Stimulated activated CD8-positive, alpha-beta memory T cell treated with anti-CD3 and anti-CD28 coated beads, Interleukin-2, amount 100 ng/mL, for 48 hours (primary cell): Measurements from ENCODE around the gene ENO2.

Experiments
- DNase-seq, 2 donors: peaks; one replicate each; pipeline ENCODE4 v3.0.0-alpha.2; 2020; ENCODE audit warnings: low read depth in 2 of 2

ENO2 gene

DNA sequence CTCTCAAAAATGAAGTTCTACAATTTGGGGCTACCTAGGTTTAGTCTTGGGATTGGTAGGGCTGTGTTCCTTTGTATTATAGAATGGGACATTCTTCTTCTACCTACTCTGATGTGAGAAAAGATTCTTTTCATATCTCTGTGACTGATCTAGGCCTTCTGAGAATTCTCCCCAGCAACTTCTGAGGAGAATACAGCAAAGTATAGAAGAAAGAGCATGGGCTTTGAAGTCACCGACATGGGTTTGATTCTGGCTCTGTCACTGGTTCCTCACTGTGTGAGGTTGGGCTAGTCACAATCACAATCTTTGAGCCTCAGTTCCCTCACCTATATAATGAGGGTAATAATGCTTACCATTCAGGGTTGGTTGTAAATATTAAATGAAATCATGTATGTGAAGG, 18.4 kb downstream of the ENO2 start:
- no peak for DNase-seq

DNA sequence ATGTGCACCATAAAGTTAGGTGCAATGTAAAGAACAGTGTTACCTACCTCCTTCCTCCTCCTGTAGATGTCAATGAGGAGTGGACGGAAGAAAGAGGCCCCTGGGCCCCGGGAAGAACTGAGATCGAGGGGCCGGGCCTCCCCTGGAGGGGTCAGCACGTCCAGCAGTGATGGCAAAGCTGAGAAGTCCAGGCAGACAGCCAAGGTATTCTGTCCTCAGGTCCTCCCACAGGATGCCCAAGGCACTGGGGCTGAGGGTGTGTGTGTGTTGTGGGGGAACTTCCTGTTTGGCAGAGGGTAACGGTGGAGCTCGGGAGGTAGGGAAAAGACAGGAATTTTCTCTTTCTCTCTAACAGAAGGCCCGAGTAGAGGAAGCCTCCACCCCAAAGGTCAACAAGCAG, 19.7 kb downstream of the ENO2 start:
- no peak for DNase-seq

DNA sequence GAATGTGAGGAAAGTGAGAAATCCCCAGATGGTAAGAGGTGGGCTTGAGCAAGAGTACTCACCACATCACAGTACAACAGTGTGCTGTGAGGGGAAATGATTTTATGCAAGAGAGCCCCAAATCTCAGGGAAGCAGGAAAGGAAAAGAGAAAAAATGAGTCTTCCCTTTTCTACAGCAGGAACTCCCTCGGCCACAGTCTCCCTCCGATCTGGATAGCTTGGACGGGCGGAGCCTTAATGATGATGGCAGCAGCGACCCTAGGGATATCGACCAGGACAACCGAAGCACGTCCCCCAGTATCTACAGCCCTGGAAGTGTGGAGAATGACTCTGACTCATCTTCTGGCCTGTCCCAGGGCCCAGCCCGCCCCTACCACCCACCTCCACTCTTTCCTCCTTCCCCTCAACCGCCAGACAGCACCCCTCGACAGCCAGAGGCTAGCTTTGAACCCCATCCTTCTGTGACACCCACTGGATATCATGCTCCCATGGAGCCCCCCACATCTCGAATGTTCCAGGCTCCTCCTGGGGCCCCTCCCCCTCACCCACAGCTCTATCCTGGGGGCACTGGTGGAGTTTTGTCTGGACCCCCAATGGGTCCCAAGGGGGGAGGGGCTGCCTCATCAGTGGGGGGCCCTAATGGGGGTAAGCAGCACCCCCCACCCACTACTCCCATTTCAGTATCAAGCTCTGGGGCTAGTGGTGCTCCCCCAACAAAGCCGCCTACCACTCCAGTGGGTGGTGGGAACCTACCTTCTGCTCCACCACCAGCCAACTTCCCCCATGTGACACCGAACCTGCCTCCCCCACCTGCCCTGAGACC, 21.2 kb downstream of the ENO2 start:
- DNase-seq: no peak

DNA sequence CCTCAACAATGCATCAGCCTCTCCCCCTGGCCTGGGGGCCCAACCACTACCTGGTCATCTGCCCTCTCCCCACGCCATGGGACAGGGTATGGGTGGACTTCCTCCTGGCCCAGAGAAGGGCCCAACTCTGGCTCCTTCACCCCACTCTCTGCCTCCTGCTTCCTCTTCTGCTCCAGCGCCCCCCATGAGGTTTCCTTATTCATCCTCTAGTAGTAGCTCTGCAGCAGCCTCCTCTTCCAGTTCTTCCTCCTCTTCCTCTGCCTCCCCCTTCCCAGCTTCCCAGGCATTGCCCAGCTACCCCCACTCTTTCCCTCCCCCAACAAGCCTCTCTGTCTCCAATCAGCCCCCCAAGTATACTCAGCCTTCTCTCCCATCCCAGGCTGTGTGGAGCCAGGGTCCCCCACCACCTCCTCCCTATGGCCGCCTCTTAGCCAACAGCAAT, 21.8 kb downstream of the ENO2 start:
- no peak for DNase-seq

DNA sequence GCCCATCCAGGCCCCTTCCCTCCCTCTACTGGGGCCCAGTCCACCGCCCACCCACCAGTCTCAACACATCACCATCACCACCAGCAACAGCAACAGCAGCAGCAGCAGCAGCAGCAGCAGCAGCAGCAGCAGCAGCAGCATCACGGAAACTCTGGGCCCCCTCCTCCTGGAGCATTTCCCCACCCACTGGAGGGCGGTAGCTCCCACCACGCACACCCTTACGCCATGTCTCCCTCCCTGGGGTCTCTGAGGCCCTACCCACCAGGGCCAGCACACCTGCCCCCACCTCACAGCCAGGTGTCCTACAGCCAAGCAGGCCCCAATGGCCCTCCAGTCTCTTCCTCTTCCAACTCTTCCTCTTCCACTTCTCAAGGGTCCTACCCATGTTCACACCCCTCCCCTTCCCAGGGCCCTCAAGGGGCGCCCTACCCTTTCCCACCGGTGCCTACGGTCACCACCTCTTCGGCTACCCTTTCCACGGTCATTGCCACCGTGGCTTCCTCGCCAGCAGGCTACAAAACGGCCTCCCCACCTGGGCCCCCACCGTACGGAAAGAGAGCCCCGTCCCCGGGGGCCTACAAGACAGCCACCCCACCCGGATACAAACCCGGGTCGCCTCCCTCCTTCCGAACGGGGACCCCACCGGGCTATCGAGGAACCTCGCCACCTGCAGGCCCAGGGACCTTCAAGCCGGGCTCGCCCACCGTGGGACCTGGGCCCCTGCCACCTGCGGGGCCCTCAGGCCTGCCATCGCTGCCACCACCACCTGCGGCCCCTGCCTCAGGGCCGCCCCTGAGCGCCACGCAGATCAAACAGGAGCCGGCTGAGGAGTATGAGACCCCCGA, 22.5 kb downstream of the ENO2 start:
- no peak for DNase-seq

DNA sequence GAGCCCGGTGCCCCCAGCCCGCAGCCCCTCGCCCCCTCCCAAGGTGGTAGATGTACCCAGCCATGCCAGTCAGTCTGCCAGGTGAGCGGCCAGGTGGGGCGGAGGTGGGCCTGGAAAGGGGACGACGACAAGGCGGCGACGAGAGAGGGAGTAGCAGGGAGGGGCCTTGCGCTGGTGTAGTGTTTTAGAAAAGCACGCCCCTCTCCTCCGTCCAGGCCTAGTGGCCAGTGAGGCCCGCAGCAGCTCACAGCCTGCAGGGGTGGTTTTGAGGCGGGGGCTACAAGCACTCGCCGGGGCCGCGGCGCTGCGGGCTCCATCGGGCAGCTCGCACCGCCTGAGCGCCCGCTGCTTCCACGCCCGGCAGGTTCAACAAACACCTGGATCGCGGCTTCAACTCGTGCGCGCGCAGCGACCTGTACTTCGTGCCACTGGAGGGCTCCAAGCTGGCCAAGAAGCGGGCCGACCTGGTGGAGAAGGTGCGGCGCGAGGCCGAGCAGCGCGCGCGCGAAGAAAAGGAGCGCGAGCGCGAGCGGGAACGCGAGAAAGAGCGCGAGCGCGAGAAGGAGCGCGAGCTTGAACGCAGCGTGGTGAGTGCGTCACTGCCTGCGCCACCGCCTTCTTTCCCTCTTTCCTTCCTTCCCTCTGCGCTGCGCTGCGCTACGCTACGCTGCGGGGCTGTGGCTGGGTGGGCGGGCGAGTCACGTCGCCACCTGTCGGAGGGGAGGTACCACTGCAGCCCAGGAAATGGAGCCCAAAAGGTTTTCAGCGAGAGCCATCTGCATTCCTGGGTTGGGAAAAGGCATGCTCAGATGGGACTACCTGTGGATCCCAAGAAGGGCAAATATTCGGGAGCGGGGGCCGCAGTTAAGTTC, 23.3 kb downstream of the ENO2 start:
- DNase-seq: peak; percentile 87 to 88

DNA sequence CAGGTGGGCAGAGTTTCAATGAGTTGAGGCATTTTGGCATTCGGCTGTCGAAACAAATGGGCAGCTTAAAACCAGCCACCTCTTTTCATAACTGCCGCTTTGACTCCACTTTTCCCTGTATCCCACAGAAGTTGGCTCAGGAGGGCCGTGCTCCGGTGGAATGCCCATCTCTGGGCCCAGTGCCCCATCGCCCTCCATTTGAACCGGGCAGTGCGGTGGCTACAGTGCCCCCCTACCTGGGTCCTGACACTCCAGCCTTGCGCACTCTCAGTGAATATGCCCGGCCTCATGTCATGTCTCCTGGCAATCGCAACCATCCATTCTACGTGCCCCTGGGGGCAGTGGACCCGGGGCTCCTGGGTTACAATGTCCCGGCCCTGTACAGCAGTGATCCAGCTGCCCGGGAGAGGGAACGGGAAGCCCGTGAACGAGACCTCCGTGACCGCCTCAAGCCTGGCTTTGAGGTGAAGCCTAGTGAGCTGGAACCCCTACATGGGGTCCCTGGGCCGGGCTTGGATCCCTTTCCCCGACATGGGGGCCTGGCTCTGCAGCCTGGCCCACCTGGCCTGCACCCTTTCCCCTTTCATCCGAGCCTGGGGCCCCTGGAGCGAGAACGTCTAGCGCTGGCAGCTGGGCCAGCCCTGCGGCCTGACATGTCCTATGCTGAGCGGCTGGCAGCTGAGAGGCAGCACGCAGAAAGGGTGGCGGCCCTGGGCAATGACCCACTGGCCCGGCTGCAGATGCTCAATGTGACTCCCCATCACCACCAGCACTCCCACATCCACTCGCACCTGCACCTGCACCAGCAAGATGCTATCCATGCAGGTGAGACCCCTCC, 24.2 kb downstream of the ENO2 start:
- no peak for DNase-seq

DNA sequence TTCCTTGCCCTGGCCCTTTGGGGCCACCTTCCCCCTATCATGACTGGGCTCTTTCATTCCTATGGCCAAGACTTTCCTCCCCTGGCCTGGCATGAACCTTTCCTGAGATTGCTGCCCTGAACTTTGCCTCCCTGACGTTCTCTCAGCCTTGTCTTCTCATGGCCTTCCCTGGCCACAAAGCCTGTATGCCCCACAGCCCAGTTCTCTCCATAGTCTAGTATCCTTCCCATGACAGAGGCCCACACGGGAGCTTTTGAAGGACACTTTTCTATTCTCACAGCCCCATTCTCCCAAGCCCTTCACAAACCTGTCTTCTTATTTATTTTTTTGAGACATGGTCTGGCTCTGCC, 24.8 kb downstream of the ENO2 start:
- no peak for DNase-seq

DNA sequence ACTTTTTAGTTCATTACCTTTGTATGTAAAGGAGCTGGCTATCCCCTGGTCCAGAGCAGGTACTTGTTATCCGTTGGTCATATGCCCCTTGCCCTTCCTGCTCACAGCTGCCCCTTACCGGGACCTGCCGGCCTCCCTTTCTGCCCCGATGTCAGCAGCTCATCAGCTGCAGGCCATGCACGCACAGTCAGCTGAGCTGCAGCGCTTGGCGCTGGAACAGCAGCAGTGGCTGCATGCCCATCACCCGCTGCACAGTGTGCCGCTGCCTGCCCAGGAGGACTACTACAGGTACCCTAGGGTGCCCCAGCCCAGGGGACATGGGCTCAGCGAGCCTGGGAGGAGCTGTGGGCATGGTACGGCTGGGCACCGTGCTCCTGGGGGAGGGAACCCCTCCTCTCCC, 26.9 kb downstream of the ENO2 start:
- DNase-seq: no peak

DNA sequence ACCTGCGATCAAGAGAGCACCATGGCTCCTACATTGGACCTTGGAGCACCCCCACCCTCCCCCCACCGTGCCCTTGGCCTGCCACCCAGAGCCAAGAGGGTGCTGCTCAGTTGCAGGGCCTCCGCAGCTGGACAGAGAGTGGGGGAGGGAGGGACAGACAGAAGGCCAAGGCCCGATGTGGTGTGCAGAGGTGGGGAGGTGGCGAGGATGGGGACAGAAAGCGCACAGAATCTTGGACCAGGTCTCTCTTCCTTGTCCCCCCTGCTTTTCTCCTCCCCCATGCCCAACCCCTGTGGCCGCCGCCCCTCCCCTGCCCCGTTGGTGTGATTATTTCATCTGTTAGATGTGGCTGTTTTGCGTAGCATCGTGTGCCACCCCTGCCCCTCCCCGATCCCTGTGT, 27.4 kb downstream of the ENO2 start:
- no peak for DNase-seq

DNA sequence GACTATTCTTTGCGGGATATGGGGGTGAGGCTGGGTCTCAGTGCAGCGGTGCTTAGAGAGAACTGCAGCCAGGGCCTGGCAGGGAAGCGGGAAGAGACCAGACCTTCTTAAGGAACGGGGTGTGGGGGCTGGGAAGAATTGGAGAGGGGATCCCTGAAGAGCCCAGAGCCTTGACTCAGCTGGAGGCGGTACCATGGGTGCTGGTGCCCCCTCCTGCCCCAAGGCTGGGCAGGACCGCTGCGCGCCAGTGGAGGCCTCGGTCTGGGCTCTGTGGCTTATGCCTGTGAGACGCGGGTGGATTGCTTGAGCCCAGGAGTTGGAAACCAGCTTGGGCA, 27.9 kb downstream of the ENO2 start:
- no peak for DNase-seq

DNA sequence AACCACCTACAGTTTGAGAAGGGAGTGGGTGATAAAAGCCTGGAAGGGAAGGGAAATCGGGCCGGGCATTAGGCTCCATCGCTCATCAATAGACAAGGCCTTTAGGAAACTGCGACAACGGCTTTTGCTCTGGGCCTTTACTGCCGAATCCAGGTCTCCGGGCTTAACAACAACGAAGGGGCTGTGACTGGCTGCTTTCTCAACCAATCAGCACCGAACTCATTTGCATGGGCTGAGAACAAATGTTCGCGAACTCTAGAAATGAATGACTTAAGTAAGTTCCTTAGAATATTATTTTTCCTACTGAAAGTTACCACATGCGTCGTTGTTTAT, 29.0 kb downstream of the ENO2 start:
- peak in 1 of 2 donors; percentile 53 for DNase-seq

DNA sequence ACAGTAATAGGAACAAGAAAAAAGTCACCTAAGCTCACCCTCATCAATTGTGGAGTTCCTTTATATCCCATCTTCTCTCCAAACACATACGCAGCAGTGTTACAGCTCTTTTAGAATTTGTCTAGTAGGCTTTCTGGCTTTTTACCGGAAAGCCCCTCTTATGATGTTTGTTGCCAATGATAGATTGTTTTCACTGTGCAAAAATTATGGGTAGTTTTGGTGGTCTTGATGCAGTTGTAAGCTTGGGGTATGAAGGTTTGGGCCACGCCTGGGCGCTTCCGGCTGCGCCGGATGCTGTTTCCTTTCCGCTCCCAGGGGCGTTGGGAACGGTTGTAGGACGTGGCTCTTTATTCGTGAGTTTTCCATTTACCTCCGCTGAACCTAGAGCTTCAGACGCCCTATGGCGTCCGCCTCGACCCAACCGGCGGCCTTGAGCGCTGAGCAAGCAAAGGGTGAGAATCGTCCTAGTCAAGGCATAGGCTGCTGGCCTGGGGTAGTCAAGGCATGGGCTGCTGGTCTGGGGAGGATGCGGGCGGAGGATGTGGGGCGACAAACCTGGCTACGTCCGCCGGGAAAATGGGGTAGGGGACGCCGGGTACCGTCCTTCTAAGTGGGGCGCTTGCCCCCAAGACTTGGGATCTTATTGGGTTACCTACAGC, 29.5 kb downstream of the ENO2 start, which contains the start of the genes C12orf57 and RNU7-1:
TSS of gene C12orf57 (plus strand) at position 301 of the 659 bp plus-strand sequence. CDS start at position 401, 100 bp downstream.
TSS of gene RNU7-1 (plus strand) at position 95 of the 659 bp plus-strand sequence.
- peak in 1 of 2 donors; percentile 70 for DNase-seq

DNA sequence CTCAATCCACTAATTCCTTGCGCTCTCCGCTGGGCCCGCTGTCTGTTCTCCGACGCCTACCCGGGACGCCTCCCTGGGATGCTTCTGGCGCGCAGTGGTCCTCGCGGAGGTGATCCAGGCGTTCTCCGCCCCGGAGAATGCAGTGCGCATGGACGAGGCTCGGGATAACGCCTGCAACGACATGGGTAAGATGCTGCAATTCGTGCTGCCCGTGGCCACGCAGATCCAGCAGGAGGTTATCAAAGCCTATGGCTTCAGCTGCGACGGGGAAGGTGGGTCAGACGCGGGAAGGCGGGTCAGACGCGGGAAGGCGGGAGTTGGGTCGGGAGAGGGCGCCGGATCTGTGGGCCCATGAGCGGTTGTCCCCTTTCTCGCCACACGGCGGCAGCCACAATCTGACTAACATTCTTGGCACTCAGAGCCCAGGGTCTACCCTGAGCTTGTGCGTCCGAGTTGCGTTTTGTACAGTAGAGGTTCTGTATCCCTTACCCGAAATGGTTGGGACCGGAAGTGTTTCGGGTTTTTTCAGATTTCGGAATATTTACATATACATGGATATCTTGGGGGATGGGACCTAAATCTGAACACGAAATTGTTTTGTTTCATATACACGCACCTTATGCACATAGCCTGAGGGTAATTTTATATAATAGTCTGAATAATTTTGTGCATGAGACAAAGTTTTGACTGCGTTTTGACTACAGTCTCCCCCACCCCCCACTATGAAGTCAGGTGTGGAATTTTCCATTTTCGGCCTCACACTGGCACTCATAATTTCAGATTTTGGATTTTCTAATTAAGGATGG, 30.2 kb downstream of the ENO2 start:
- peak; percentile 74 to 84 for DNase-seq

DNA sequence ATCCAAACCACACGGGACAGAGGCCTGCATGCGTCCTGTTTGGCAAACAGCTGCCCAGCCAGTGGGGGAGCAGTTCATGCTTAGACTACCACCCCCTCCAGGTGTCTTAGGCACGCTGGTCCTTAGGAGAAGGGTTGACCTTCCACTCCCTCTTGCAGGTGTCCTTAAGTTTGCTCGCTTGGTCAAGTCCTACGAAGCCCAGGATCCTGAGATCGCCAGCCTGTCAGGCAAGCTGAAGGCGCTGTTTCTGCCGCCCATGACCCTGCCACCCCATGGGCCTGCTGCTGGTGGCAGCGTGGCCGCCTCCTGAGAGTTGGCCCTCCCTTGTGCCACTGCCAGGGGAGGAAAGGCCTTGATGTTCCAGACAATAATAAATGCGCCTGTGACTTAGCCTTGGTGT, 31.2 kb downstream of the ENO2 start:
- no peak for DNase-seq

DNA sequence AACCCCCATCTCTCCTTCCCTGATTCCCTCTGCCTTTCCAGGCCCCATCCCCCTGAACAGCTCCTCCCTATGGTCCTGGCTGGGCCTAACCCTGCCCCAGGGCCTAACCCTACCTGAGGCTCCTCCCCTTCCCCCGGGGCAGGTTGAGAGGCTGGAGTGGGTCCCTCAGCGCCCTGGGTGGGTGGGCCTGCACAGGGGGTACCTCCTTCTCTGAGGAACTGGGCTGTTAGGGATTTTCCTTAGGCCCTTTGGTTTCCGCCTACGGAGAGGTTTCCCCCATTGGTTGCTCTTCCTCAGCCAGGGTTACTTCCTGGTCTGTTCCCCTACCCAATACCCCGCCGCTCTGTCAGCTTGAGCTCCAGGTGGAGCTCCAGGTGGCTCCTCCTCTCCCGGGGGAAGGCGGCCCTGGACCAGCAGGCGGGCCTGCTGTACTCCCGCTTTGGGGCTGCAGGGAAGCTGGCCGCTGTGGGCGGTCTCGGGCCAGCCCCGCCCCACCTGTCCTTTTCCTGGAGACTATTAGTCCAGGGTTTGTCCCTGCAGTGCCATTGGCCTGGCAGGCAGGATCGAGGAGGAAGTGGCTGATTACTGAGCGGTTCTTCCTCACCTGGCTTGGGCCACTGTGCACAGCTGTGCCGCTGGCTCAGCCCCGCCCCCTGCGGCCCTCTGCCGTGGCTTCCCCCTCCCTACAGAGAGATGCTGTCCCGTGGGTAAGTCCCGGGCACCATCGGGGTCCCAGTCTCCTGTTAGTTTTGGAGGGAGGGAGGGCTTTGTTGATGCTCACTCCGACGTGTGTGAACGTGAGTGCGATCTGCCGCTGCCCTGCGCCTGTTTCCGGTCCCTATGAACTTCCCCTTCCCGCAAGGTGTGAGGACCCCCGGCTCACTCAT, 31.9 kb downstream of the ENO2 start:
- no peak for DNase-seq

DNA sequence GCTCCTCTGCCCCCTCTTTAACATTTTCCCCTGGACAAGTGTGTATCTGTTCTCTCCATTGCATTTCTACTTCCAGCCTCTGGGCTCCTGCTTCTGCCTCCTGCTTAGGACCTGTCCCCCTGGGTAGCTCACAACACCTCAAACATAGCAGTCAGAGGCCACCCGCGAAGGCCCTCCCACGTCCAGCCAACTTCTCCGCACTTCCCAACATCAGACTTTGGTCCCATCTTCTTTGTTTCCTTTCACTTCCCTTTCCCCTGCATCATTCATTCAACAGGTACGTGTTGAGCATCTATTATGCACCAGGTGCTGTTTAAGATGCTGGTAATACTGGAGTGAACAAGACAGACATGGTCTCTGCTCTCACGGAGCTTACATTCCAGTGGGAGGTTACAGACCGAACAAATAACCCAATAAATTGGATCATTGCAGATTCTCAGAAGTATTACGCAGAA, 32.6 kb downstream of the ENO2 start:
- no peak for DNase-seq

DNA sequence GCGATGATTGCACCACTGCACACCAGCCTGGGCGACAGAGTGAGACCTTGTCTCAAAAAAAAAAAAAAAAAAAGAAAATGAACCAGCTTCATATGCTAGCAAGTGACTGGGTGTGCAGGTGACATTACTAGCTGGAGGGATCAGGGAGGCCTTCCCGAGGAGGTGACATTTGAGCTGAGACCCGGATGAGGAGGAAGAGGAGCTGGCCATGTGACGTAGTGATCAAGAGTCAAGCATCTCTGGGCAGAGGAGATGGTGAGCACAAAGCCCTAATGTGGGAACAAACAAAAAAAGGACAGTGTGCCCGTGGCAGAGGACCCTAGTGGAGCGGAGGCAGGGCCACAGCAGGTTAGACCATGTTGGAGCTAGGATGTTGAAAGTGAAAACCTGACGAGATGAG, 33.2 kb downstream of the ENO2 start:
- no peak for DNase-seq
